Erythroblast (primary cell): ENCODE data around the gene NRG3.
"Not testable (repeated sequence)": the region's sequence is repeated elsewhere in the genome, so short reads cannot be mapped to it uniquely, and the experiment has no call there.

Experiments used
- DNase-seq, 2 experiments: peaks; one replicate each; lab custom pipeline; 2025; lab: John Stamatoyannopoulos, UW
- GATA1 ChIP-seq: IDR thresholded peaks from 2 replicates; pipeline ENCODE4 v1.6.1; 2011; ENCODE audit warnings: low read depth, mild to moderate bottlenecking, control low read depth, low read length, moderate library complexity
- POLR2A ChIP-seq: IDR thresholded peaks from 2 replicates; pipeline ENCODE4 v1.6.1; 2011; ENCODE audit warnings: mild to moderate bottlenecking, low read length

Gene NRG3

DNA sequence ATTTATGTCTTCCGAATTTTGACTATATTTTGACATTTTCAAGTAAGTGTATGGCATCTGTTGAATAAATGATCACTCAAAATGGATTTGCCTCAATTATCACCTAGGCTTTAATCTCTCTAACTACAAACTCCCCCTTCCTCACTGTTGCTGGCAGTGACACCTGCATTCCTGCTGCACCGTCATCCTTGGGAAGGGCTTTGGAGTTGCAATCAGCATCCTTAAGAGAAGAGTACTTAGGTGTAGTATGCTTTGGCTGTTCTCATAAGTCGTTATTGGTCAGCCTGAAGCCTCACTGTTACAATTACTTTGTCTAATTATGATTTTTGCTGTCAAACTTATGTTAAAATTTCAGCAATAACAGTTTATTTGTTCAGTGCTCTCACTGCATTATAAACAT lies 415.0 kb downstream of the NRG3 start:
- no peak for TF ChIP-seq GATA1
- no peak for TF ChIP-seq POLR2A
- DNase-seq = no peak

GRCh38 chr10:82294874-82295378 lies 419.9 kb downstream of the NRG3 start:
- TF ChIP-seq GATA1 (no peak), POLR2A (no peak)
- DNase-seq = no peak

DNA sequence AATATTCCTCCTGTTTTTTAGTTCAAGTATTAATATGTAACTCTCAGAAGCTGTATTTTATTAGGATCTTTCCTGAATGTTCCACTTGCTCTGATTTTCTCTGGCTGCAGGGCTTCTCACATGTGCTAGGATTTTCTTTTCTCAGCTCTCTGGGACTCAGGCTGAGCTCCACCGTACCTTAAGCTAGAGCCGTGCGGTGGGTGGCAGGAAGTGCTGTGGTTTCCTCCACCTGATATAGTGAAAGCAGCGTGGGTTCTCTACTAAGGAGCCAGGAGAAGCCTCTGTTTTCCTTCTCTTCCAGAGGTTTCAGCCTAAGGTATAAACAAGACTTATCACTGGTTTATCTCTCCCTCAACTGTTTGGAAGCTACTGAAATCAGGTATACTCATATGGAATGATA lies 433.6 kb downstream of the NRG3 start:
- no peak for DNase-seq
- no peak for TF ChIP-seq GATA1
- TF ChIP-seq POLR2A = no peak

- TF ChIP-seq GATA1 (no peak), POLR2A (no peak)
- DNase-seq = no peak
These were observed 435.8 kb downstream of the NRG3 start for GRCh38 chr10:82310839-82311238.

GRCh38 chr10:82313401-82313800 lies 438.4 kb downstream of the NRG3 start:
- no peak for DNase-seq
- TF ChIP-seq GATA1 = no peak
- TF ChIP-seq POLR2A = no peak

DNA sequence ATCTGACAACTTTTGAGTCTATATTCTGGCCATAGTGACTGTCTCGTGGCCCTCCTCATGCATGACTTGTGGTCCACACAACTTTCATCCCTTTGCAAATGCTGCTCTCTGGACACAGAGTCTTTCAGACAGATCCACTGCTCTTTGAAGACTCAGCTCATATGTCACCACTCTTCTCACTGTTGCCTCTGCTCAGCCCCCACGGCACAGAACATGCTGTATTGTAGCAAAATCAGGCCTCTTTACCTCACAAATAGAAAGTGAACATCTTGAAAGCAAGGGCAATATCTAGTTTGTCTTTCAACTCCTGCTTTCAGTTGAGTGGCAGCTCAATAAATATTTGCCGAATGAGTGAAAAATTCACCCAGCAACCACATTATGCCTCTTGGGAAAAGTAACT lies 443.5 kb downstream of the NRG3 start:
- no peak for DNase-seq
- no peak for TF ChIP-seq GATA1
- no peak for TF ChIP-seq POLR2A

GRCh38 chr10:82319074-82319473 lies 444.1 kb downstream of the NRG3 start:
- no peak for TF ChIP-seq GATA1
- no peak for TF ChIP-seq POLR2A
- DNase-seq = no peak

DNA sequence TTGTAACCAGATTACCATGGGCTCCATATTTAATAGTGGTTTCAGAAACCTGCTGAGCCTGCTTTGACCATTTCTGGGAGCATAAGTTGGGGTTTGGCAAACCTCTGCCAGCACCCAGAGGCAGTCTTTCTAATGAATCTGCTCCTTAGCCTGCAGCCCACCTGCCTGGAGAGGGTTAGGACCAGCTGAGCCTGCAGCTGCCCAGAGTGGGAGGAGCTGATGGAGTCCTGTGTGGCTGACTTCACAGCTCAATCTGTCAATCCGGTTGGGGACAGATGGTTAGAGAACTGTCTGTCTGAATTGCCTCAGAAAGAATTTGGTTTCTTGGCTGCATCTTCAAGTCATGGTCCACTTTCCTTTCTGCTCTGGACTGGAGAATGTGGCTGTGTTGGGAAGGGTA lies 444.6 kb downstream of the NRG3 start:
- no peak for DNase-seq
- TF ChIP-seq POLR2A = no peak
- no peak for TF ChIP-seq GATA1

DNA sequence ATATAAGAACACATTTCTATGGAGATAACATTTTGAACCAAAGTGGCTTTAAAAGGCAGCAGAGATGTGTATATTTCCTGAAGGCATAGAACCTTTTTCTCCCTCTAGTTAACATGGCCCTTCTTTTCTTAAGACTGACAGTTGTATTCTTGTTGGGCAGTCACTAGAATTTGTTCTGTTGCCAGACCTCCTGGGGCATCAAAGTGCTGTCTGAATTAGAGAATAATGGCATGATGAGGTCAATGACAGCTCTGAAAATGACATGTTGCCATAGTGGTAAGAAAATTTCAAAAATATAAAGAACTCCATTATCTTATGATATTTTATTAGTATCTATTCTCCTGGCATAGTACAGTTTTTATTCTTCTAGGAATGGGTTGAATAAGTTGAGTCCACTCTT lies 446.7 kb downstream of the NRG3 start:
- DNase-seq = no peak
- TF ChIP-seq POLR2A = no peak
- no peak for TF ChIP-seq GATA1

GRCh38 chr10:82331716-82332115 lies 456.7 kb downstream of the NRG3 start:
- no peak for TF ChIP-seq POLR2A
- TF ChIP-seq GATA1 = no peak
- DNase-seq = no peak

GRCh38 chr10:82335831-82336230 lies 460.8 kb downstream of the NRG3 start:
- no peak for DNase-seq

DNA sequence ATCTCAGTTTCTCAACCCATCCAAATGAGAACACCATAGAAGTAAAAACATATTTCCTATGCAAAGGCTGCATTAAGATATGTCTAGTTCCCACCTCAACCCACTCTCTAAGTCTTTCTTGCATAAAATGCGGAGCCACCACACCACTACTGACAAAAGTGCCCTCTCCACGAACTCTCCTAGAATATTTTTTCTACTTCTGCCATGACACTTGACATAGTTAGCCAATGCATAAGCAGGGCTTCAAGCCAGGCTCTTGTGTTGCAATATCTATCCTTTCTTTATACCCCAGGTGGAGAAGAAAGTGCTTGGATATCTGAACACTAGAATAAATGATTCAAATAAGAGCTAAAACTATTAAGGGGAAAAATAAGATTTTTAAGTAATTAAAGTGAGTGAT lies 465.2 kb downstream of the NRG3 start:
- TF ChIP-seq GATA1 (no peak), POLR2A (no peak)
- no peak for DNase-seq

More at GRCh38 chr10:82335831-82336230, 460.8 kb downstream of the NRG3 start:
- TF ChIP-seq GATA1 = no peak

DNA sequence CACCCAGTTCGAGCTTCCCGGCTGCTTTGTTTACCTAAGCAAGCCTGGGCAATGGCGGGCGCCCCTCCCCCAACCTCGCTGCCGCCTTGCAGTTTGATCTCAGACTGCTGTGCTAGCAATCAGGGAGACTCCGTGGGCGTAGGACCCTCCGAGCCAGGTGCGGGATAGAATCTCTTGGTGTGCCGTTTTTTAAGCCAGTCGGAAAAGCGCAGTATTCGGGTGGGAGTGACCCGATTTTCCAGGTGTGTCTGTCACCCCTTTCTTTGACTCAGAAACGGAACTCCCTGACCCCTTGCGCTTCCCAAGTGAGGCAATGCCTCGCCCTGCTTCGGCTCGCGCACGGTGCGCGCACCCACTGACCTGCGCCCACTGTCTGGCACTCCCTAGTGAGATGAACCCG lies 474.6 kb downstream of the NRG3 start:
- DNase-seq = not testable (repeated sequence)

DNA sequence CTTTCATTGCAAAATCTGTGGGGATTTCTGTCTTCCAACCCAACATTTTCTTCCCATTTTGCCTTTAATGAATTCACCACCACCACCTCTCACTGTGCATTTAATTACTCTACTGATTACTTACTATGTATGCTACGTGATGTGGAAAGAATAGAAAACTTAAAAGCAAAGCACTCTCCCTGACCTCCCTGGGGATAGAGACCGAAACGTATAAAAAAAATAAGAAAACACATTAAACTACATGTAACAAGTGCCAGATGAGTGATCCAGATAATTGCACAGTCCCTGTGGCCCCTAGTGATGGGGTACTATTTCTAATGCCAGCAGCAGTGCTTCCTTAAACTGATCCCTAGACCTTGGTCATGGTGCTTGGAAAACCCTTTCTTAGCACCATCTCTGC lies 478.4 kb downstream of the NRG3 start:
- DNase-seq = no peak
- no peak for TF ChIP-seq POLR2A
- no peak for TF ChIP-seq GATA1

GRCh38 chr10:82358486-82359099 lies 483.6 kb downstream of the NRG3 start:
- no peak for DNase-seq
- no peak for TF ChIP-seq GATA1
- TF ChIP-seq POLR2A = no peak

GRCh38 chr10:82361256-82361655 lies 486.3 kb downstream of the NRG3 start:
- TF ChIP-seq POLR2A (no peak), GATA1 (no peak)
- DNase-seq = no peak
